BLaER1 treated with 17β-estradiol and CSF1 and Interleukin-3, amounts not matched to agents 10 nM and 100 nM (cell line): ENCODE data around the gene ANKRD11.
"Not testable (repeated sequence)": the region's sequence is repeated elsewhere in the genome, so short reads cannot be mapped to it uniquely, and the experiment has no call there.

Experiments
- H3K27ac ChIP-seq, 11 experiments: shearing (Covaris generic); formaldehyde crosslinking; 2 replicates each; pipeline ENCODE4 v1.8.1; 2022
- H3K27me3 ChIP-seq, 11 experiments: shearing (Covaris generic); formaldehyde crosslinking; 2 replicates each; pipeline ENCODE4 v1.8.1; 2022
- H3K36me3 ChIP-seq, 11 experiments: shearing (Covaris generic); formaldehyde crosslinking; 2 replicates each; pipeline ENCODE4 v1.8.1; 2022
- H3K4me1 ChIP-seq, 10 experiments: shearing (Covaris generic); formaldehyde crosslinking; 2 replicates each; pipeline ENCODE4 v1.8.1; 2022
- H3K4me2 ChIP-seq, 11 experiments: shearing (Covaris generic); formaldehyde crosslinking; 2 replicates each; pipeline ENCODE4 v1.8.1; 2022
- H3K4me3 ChIP-seq, 10 experiments: shearing (Covaris generic); formaldehyde crosslinking; 2 replicates each; pipeline ENCODE4 v1.8.1; 2022
- H3K9ac ChIP-seq, 11 experiments: shearing (Covaris generic); formaldehyde crosslinking; 2 replicates each; pipeline ENCODE4 v1.8.1; 2022
- H3K9me3 ChIP-seq, 11 experiments: shearing (Covaris generic); formaldehyde crosslinking; replicated peaks in 1 of 11; 2 replicates each; pipeline ENCODE4 v1.8.1; 2022
- H4K20me1 ChIP-seq, 11 experiments: shearing (Covaris generic); formaldehyde crosslinking; 2 replicates each; pipeline ENCODE4 v1.8.1; 2022
- Cebpa-rat ChIP-seq, 11 experiments: shearing (Covaris generic); IDR thresholded peaks; 2 replicates each; pipeline ENCODE4 v1.8.1; 2022

Gene ANKRD11

DNA sequence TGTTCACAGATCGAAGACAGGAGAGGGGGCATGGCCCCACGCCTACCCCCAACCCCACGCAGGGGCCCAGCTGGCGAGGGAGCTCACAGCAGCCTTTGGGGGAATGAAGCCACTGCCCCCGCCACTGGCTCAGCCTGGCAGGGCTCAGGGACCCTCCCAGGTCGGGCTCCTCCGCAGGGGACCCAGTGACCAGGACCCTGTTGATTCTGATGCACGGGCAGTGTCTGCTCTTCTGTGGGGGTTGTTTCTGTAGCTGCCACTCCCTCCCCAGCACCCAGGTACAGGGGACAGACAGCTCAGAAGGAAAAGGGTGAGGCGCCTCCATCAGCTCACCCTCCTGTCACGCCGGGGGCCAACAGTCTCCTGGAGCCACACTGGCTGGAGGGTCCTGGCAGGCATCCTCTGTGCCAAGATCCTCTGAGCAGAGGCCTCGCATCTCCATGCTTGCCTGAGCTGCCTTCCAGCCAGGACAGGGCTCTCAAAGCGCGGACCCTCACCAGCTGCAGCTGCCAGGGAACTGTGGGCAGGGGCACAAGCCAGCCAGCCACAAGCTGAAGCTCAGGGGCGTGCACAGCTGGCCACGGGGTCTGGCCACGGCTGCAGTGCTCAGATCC is 223.7 kb downstream of the ANKRD11 start:
- Histone ChIP-seq H3K27me3 (no peaks in the 10 kb centered on the region), H3K27ac (no peak overlapping the region), H4K20me1 (peaks cover 34 to 75% (median 59%) of the 10 kb centered on the region in 11 experiments; a peak in 21 of 22 replicates), H3K4me2 (no peak overlapping the region), H3K36me3 (peaks cover 61 to 83% (median 78%) of the 10 kb centered on the region in 11 experiments), H3K4me3 (no peak overlapping the region), H3K9me3 (peaks cover 17 to 50% (median 34%) of the 10 kb centered on the region in 11 experiments), H3K4me1 (peaks cover 29 to 57% (median 36%) of the 10 kb centered on the region in 10 experiments), H3K9ac (no peak overlapping the region)
- no peak for TF ChIP-seq Cebpa-rat (IDR thresholded peaks at IDR 0.05)

DNA sequence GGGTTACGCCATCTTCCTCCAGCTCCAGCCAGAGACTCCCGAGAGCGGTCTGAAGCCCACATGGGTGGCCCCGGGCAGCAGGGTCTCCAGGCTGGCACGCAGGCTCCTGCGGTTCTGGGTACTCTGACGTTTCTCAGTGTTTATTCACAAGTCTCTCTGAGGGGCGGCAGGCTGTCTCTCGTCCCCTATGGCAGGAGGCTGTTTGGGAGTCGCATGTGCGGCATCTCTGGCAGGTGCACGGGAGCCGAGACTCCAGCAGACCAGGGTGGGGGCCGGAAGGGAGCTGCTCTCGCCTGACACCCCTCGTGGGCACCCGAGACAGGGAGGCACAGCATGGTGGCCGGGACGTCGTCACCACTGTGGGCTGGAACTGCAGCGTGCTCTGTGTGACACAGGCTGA is 224.7 kb downstream of the ANKRD11 start:
- Histone ChIP-seq H3K9ac (no peak overlapping the region), H3K27me3 (no peaks in the 10 kb centered on the region), H3K27ac (no peak overlapping the region), H3K4me2 (no peak overlapping the region), H3K4me1 (peaks cover 27 to 53% (median 32%) of the 10 kb centered on the region in 10 experiments), H3K36me3 (peaks cover 52 to 73% (median 68%) of the 10 kb centered on the region in 11 experiments), H4K20me1 (peaks cover 24 to 65% (median 50%) of the 10 kb centered on the region in 11 experiments; a peak in 21 of 22 replicates), H3K9me3 (peaks cover 17 to 50% (median 34%) of the 10 kb centered on the region in 11 experiments), H3K4me3 (no peak overlapping the region)
- no peak for TF ChIP-seq Cebpa-rat (IDR thresholded peaks at IDR 0.05)

DNA sequence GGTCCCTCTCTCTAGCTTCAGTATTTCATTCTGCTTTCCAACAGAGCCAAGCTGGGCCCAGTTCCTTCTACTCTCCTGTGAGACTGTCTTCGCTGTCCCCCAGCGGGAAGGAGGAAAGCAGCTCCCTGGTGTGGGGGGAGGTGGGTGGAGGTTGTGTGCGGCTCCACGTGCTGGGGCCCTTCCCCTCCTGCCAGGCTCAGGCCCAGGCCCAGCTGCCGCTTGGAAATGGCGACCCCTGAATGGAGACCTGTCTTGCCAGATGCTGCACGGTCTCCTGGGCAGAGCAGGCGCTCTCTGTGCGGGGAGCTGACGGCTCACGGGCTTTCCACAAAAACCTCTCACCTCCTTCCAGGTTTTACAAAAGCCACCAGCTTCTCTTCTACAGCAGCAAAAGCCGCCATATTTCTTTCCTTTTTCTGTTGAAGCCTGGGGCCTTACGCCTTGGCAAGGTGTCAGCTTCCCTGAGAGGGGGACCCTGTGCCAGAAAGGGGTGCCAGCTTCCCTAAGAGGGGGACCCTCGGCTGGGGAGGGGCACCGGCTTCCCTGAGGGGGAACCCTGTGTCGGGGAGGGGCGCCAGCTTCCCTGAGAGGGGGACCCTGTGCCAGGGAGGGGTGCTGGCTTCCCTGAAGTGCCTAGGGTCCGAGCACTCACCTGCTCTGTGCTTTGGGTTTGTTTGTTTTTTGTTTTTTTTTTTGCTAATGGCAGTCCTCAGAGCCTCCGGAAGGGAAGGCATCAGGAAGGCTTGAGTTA is 225.4 kb downstream of the ANKRD11 start:
- Histone ChIP-seq H3K9ac (no peak overlapping the region), H3K4me3 (no peak overlapping the region), H3K27me3 (peaks cover 0 to 3% (median 0%) of the 10 kb centered on the region in 11 experiments; a peak in 1 of 22 replicates), H3K4me2 (no peak overlapping the region), H3K4me1 (peaks cover 21 to 46% (median 26%) of the 10 kb centered on the region in 10 experiments), H3K36me3 (peaks cover 45 to 66% (median 61%) of the 10 kb centered on the region in 11 experiments), H3K27ac (no peak overlapping the region), H4K20me1 (peaks cover 17 to 59% (median 43%) of the 10 kb centered on the region in 11 experiments; a peak in 20 of 22 replicates), H3K9me3 (peaks cover 17 to 50% (median 34%) of the 10 kb centered on the region in 11 experiments)
- no peak for TF ChIP-seq Cebpa-rat (IDR thresholded peaks at IDR 0.05)

DNA sequence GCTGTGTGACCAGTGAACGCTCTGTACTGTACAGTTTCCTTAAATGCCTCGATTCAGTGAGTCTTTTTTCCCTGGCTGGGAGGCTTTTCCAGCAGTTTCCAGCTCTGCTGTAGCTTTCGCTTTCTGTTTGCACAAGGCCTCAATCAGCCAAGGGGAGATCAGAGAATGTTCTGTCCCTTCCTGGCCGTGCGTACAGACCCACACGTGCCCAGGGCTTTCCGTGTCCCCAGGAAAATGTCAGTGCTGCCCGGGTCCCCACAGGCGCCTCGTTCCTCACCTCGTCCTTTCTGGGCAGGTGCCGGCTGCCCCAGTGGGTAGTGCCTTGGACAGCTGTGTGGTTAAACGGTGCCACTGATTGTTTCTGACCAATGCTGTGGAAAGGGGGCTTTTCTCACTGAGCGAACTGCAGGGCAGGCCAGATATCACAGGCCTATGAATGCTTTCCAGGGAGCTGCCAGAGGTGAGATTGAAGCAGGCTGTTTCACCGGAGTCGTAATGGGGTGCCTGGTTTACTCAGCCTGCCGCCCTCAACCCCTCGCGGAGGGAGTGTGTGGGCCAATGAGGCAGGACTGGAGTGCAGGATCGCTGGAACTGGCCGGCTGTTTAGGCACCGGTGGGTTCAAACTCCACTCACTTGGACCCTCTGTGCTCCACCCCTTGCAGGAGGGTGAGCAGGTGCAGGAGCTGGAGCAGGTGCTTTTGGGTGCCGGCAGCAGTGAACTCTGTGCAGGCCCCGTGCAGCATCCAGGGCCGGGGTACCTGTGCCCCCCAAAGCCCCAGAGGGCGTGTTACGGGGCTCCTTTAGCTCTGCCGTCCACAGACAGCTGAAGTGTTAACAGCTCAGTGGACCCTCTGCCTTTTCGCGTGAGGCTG is 228.4 kb downstream of the ANKRD11 start:
- Histone ChIP-seq H3K27me3 (peaks cover 26 to 33% (median 27%) of the 10 kb centered on the region in 11 experiments), H3K9me3 (peaks cover 17 to 51% (median 34%) of the 10 kb centered on the region in 11 experiments), H4K20me1 (peaks cover 6 to 48% (median 23%) of the 10 kb centered on the region in 11 experiments; a peak in 20 of 22 replicates), H3K9ac (peak overlapping the region; percentile 10 to 70 (median 47); a peak in 18 of 22 replicates), H3K4me2 (peak overlapping the region; percentile 52 to 86 (median 69)), H3K36me3 (peaks cover 23 to 43% (median 38%) of the 10 kb centered on the region in 11 experiments), H3K4me3 (peak overlapping the region in 3 of 10 experiments; percentile 0 to 16 (median 8); a peak in 4 of 20 replicates), H3K27ac (peak overlapping the region in 7 of 11 experiments; percentile 3 to 46 (median 28); a peak in 12 of 22 replicates), H3K4me1 (peaks cover 23 to 43% (median 28%) of the 10 kb centered on the region in 10 experiments)
- no peak for TF ChIP-seq Cebpa-rat (IDR thresholded peaks at IDR 0.05)

DNA sequence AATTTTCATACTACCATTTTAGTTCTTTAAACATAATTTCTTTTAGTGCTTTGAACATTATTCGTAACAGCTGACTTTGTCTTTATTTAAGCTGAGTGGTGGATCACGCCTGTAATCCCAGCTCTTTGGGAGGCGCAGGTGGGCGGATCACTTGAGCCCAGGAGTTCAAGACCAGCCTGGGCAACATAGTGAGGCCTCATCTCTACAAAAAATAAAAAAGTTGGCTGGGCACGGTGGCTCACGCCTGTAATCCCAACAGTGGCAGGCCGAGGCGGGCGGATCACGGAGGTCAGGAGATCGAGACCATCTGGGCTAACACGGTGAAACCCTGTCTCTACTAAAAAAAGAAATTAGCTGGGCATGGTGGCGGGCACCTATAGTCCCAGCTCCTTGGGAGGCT is 230.5 kb downstream of the ANKRD11 start:
- Histone ChIP-seq H3K36me3 (peaks cover 3 to 23% (median 18%) of the 10 kb centered on the region in 11 experiments; a peak in 21 of 22 replicates), H4K20me1 (peaks cover 0 to 28% (median 7%) of the 10 kb centered on the region in 11 experiments; a peak in 14 of 22 replicates), H3K4me1 (peaks cover 37 to 52% (median 47%) of the 10 kb centered on the region in 10 experiments), H3K27me3 (peaks cover 33 to 44% (median 39%) of the 10 kb centered on the region in 11 experiments), H3K9me3 (peaks cover 17 to 48% (median 30%) of the 10 kb centered on the region in 11 experiments)
- H3K27ac ChIP-seq, H3K4me2 ChIP-seq, H3K9ac ChIP-seq, H3K4me3 ChIP-seq: not testable (repeated sequence)

DNA sequence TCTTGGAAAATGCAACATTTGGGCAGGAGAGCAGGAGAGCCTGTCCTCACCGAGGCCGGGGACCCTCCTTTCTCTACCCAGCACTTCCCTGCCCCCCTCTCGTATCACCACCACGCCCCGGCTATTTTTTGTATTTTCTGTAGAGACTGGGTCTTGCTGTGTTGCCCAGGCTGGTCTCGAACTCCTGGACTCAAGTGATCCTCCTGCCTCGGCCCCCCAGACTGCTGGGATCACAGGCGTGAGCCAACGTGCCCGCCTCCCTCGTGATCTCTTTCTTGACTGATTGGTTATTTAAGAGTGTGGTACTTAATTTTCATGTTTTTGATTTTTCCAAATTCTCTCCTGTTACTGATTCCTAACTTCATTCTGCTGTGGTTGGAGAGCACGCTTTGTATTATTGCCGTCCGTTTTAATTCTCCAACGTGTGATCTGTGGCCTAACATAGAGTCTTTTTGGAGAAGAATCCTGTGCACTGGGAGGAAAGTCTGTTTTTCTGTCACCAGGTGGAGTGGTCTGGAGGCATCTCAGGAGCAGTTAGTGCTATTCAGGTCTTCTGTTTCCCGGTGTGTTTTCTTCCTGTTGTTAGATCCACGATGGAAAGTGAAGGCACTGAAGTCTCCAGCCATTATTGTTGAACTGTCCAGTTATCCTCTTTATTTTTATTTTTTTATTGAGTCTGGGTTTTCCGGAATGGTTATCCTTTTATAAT is 232.4 kb downstream of the ANKRD11 start:
- peaks cover 49 to 66% (median 61%) of the 10 kb centered on the region in 10 experiments for H3K4me1 ChIP-seq
- H3K4me3 ChIP-seq, result peak overlapping the region; percentile 40 to 66 (median 54); a peak in 19 of 20 replicates
- no peak for TF ChIP-seq Cebpa-rat (IDR thresholded peaks at IDR 0.05)

DNA sequence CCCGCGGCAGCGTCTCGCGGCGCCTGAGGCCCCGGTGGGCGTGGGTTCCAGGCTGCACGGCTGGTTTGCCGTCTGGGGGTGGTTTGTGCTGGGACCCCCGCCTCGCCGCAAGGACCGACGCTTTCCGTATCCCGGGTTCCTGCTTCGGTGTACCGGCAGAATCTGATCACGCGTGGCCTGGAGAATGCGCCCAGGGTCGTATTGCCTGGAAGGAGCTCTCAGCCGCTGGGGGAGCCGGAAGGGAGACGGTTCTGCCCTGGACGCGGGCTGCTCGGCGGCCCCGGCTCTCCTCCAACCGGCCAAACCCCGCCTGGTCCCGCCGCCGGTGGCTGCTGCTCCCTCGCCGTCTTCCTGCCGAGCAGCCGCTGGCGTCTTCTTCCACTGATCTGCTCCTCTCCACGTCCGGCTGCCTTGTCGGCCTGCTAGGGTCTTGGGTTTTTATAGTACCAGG is 233.1 kb downstream of the ANKRD11 start:
- Histone ChIP-seq H3K27me3 (peaks cover 33 to 44% (median 39%) of the 10 kb centered on the region in 11 experiments), H3K36me3 (peaks cover 0 to 2% (median 0%) of the 10 kb centered on the region in 11 experiments; a peak in 2 of 22 replicates), H3K4me3 (peak overlapping the region; percentile 40 to 66 (median 54)), H3K9me3 (peaks cover 0 to 22% (median 6%) of the 10 kb centered on the region in 11 experiments; a peak in 17 of 22 replicates), H3K9ac (peak overlapping the region; percentile 14 to 73 (median 61); a peak in 21 of 22 replicates), H3K4me2 (peak overlapping the region; percentile 77 to 98 (median 88)), H3K4me1 (peaks cover 48 to 60% (median 57%) of the 10 kb centered on the region in 10 experiments), H4K20me1 (peaks cover 0 to 23% (median 7%) of the 10 kb centered on the region in 11 experiments; a peak in 11 of 22 replicates), H3K27ac (peak overlapping the region in 6 of 11 experiments; percentile 2 to 55 (median 44); a peak in 10 of 22 replicates)
- TF ChIP-seq Cebpa-rat (IDR thresholded peaks at IDR 0.05), result no peak

More for the DNA sequence above, 232.4 kb downstream of the ANKRD11 start:
- Histone ChIP-seq H3K27ac (peak overlapping the region in 2 of 11 experiments; percentile 38 to 55; a peak in 3 of 22 replicates), H3K4me2 (peak overlapping the region; percentile 77 to 98 (median 88)), H3K9me3 (peaks cover 3 to 28% (median 10%) of the 10 kb centered on the region in 11 experiments), H4K20me1 (peaks cover 0 to 25% (median 7%) of the 10 kb centered on the region in 11 experiments; a peak in 11 of 22 replicates), H3K9ac (peak overlapping the region; percentile 14 to 73 (median 61); a peak in 19 of 22 replicates), H3K27me3 (peaks cover 33 to 44% (median 39%) of the 10 kb centered on the region in 11 experiments), H3K36me3 (peaks cover 0 to 8% (median 2%) of the 10 kb centered on the region in 11 experiments; a peak in 6 of 22 replicates)
